GM19372 (cell line): ENCODE results near the gene CRYM.
"Not testable (repeated sequence)": the region's sequence is repeated elsewhere in the genome, so short reads cannot be mapped to it uniquely, and the experiment has no call there.

Source experiments
- ATAC-seq: cut with Tn5 transposase; IDR thresholded peaks from one replicate; pipeline ENCODE4 v1.9.1; 2021; ENCODE audit warnings: mild to moderate bottlenecking, low read depth, moderate library complexity; ENCODE audit not compliant: unreplicated experiment

CRYM gene

DNA sequence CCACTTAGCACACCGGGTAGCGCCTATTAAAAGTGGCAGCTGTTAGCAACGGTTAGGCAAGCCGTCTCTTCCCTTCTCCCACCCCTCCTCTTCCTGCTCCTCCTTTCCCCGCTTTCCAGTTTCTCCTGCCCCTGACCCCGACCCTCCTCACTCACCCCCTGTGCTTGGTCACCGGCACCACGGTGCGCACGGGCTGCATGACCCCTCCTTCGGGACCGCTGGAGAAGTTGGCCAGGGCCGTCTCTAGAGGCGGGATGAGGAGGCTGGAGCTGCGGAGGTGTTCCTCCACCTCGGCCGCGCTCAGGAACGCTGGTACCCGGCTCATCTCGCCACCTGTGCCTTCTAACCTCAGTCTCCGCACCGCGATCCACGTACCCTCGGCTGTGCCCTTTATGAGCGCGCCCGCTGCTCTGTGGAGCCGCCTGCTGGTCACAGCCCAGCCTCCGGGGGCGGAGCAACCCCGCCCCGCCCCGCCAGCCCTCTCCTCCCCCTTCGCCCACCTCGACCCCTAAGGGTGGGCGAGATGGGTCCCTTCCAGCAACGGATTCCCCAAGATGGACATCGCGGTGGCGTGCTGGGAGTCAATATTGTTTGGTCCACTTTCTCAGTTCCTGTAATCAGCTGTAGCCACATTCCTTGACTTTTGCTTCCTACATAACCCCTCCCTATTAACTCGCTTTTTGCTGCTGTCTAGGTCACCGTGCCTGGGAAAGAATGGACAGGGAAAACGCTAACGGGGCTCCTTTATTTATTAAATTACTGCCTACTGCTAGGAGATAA is at the start of gene CRYM:
Gene CRYM (minus strand): TSS at position 364 of the 780 bp plus-strand sequence. CDS start 39 bp downstream, at position 325.
- ATAC-seq: no peak

DNA sequence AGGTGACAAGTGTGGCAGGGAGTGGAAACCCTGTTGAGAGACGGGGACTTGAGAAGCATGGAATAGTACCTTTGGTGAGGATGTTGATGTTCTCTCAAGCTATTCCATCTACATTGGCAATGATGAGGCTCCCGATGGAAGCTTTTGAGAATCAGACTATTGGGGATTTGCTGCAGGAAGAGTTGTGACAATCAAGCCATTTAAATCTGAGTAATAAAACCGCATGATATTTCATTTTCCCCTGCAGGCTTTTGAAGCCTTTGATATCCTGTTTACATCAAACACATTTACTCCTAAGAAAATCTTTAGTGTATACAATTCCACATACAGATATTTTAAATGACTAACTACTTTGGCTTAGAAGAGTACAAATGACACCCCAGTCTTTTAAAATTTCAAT is 49.0 kb upstream of the CRYM start:
- no peak for ATAC-seq

DNA sequence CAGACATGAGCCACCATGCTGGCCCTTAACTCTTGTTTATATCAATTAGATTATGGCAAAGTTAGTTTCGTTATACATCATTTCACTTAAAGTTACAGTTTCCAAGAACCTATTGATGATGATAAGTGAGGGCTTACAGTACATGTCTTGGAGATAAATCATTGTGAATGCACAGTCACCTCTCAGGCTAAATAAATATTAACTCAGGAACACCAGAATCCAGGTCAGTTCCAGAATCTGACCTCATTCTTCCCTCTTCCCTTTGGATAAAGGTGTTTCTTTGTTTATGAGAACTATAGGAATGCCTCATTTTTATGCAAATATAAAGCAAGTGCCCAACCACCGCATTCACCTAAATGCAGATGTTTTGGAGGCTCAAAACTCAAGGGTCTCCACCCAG is 48.4 kb upstream of the CRYM start:
- ATAC-seq: no peak

DNA sequence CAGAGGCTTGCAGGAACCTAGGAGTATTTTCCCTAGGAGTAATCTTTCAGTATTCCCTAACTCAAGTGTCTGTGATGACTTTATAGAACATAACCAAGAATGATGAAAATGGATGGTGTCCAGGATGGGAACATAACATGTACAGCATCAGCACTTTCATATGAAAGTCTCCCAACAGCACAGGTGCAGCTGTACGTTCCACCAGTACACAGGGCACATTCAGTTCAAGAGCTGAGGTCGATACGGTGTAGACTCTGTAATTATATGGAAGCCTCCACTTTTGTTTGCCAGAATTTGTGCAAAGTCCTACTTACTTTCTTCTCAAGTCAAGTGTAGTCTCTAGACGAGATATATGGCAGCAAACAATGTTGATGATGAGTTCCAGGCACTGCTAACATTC is 46.2 kb upstream of the CRYM start:
- no peak for ATAC-seq

DNA sequence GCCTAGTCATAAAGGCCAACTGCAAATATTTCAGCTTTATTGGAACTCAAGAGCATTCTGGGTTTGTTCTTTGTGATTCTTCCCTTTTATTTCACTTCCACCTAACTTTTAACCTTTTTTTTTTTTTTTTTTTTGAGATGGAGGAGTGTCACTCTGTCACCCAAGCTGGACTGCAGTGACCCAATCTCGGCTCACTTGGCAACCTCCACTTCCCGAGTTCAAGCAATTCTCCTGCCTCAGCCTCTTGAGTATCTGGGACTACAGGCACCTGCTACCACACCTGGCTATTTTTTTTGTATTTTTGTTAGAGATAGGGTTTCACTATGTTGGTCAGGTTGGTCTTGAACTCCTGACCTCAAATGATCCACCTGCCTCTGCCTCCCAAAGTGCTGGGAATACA is 44.2 kb upstream of the CRYM start:
- not testable (repeated sequence) for ATAC-seq

DNA sequence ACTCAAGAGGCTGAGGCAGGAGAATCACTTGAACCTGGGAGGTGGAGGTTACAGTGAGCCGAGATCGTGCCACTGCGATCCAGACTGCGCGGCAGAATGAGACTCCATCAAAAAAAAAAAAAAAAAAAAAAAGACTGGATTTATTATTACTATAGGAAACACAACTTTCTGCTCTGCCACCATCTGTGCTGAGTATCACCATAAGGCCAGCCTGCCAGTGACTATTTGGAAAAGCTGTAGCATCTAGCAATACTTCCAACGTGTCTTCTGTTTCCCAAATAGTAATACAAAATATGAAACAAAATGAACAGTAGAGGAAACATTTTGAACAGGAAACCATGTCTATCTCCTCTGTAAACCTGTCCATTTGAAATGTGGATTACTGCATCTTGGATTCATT is 43.6 kb upstream of the CRYM start:
- no peak for ATAC-seq

DNA sequence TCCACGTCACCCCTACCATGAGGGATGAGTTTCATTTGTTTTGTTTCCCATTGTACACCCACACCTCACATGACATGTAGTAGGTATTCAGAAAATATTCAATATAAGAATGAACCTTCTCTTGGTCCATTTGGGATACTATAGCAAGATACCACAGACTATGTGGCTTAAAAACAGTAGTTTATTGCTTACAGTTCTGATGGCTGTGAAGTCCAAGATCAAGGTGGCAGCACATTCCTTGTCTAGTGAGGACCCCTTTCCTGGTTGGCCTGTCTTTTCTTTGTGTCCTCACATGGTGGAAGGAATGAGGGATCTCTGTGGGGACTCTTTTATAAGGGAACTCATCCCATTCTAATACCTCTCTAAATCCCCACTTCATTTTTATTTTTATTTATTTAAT is 36.2 kb upstream of the CRYM start:
- ATAC-seq: no peak

DNA sequence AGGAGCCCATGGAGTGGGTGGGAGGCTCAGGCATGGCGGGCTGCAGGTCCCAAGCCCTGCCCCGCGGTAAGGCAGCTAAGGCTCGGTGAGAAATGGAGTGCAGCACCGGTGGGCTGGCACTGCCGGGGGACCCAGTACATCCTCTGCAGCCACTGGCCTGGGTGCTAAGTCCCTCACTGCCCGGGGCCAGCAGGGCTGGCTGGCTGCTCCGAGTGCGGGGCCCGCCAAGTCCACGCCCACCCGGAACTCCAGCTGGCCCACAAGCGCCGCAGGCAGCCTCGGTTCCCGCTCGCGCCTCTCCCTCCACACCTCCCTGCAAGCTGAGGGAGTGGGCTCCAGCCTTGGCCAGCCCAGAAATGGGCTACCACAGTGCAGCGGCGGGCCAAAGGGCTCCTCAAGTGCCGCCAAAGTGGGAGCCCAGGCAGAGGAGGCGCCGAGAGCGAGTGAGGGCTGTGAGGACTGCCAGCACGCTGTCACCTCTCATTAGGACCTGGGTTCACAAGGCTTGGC is 34.8 kb upstream of the CRYM start:
- ATAC-seq: not testable (repeated sequence)

DNA sequence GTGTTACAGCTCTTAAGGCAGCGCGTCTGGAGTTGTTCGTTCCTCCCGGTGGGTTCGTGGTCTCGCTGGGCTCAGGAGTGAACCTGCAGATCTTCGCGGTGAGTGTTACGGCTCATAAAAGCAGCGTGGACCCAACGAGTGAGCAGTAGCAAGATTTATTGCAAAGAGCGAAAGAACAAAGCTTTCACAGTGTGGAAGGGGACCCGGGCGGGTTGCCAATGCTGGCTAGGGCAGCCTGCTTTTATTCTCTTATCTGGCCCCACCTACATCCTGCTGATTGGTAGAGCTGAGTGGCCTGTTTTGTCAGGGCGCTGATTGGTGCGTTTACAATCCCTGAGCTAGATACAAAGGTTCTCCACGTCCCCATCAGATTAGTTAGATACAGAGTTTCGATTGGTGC is 34.0 kb upstream of the CRYM start:
- not testable (repeated sequence) for ATAC-seq

DNA sequence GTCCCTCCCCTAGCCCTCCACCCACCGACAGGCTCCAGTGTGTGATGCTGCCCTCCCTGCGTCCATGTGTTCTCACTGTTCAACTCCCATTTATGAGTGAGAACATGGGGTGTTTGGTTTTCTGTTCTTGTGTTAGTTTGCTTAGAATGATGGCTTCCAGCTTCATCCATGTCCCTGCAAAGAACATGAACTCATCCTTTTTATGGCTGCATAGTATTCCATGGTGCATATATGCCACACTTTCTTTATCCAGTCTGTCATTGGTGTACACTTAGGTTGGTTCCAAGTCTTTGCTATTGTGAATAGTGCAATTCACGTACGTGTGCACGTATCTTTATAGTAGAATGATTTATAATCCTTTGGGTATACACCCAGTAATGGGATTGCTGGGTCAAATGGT is 28.6 kb upstream of the CRYM start:
- ATAC-seq: not testable (repeated sequence)

DNA sequence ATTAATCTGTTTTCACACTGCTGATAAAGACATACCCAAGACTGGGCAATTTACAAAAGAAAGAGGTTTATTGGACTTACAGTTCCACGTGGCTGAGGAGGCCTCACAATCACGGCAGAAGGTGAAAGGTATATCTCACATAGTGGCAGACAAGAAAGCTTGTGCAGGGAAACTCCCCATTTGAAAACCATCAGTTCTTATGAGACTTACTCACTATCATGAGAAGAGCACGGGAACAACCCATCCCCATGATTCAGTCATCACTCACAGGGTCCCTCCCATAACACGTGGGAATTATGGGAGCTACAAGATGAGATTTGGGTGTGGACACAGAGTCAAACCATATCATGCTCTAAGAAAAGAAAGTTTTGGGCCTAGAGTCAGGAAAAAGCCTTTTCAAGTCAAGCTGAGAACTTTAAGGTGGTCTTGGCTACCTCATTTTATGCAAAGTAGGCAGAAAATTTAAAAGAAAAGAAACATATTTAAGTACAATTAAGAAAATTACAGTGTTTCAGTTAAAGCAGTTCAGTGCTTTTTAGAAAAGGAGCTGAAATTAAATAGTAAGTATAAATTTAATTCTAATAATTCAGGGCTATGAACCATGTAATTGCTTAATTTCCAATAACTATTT is 24.9 kb upstream of the CRYM start:
- no peak for ATAC-seq

DNA sequence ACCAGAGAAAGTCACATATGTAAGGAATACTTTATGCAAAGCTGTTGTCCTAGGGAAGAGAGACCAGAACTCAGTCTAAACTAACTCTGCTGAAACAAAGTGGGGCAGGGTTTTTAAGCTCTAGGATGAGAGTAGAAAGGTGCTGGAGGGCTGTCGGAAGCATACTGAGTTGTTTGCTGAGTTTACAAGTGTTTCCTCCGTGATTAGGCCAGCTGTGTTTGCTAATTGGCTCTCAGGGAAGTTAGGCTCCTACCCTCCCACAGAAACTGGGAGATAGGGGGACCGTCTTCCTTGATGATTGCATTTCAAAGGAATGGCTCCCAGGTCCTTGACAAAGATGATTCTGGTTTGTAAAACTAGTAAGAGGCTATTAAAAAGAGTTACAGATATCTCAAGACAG is 24.4 kb upstream of the CRYM start:
- no peak for ATAC-seq

DNA sequence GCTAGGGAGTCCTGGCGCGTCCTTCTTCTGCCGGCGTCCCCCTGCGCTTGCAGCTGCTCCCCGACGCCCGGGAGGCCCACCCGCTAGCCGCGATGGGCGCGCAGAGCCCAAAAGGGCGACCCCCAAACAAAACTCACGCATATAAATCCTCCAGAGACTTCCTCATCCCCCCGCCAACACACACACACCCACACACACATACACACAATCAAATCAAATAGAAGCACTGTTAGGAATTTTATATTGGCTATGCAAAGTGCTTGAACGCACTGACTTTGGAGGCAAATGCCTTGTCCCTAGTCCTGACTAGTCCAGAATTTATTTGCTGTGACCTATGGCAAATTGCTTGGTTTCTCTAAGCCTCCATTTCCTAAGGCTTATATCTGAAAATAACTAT is 23.8 kb upstream of the CRYM start:
- ATAC-seq: no peak

DNA sequence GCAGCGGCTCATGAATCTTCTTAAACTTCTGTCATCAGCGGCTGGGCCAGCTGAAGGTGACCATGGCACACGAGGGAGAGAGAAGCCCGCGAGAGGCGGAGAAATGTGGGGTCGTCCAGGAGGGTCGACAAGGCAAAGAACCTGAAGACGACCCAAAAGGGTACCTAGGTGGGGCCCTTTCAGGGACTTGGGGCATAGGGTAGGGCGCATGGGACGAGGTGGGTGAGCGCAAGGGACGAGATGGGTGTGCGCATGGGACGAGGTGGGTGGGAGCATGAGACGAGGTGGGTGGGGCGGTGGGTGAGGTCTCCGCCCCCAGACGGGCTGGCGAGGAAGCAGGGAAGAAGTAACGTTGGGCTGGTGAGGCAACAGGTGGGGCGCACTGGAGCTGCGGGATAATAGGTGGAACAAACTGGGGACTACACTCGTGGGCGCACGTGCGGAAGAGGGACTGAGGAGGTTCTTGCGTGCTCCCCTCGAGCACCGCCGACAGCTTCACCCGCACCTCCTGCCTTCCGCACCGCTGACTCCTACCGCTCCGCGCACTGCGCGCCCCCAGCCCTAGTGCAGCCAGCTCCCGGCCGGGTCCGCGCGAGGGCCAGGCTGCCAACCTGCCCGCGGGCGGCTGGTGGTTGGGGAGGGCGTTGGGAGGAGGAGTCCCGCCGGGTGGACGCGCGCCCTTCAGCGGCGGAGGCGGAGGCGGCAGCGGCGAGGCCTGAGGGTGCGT is 23.2 kb upstream of the CRYM start:
- ATAC-seq: peak; percentile 43

DNA sequence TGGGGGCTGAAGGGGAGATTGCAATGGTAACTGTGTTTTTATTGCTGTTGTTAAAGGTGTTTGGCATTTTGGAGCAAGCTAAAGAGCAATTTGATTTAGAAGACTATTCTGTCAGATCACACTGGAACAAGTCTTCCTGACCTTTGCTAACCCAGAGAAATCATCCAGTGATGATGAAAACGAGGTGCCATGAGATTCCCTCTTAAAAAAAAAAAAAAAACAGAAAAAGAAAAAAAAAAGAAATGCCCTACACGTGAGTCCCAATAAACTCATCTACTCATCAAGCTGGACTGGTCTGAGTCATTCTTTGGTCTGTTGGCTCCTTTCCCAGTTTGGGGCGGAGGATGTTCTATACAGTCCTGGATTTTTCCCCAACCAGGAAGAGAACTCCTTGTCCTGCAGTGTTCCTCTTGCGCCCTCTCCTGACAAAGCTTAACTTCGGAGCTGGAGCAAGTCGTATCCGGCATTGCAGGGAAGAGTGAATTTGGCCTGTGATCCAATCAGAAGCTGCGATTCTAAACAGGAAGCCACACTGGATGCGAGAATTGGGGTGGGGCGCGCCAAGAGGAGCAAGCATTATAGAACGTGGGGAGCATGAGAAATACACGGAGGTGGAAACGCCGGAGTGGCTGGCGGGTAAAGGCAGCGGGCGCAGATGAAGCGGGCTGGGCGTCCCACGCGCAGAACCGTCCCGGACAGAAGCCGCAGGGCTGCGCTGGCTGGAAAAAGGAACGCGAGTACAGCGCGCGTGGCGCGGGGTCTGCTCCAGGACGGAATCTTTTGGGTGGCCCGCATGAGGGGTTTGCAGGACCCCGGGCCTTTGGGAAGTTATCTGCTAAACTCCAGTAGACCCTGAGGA is 22.4 kb upstream of the CRYM start:
- peak; percentile 50 for ATAC-seq

DNA sequence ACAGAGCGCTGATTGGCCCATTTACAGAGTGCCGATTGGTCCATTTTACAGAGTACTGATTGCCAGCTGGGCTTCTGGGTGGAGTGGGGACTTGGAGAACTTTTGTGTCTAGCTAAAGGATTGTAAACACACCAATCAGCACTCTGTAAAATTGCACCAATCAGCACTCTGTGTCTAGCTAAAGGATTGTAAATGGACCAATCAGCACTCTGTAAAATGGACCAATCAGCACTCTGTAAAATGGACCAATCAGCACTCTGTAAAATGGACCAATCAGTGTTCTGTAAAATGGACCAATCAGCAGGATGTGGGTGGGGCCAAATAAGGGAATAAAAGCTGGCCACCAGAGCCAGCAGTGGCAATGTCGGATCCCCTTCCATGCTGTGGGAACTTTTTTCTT is 11.7 kb upstream of the CRYM start:
- not testable (repeated sequence) for ATAC-seq

DNA sequence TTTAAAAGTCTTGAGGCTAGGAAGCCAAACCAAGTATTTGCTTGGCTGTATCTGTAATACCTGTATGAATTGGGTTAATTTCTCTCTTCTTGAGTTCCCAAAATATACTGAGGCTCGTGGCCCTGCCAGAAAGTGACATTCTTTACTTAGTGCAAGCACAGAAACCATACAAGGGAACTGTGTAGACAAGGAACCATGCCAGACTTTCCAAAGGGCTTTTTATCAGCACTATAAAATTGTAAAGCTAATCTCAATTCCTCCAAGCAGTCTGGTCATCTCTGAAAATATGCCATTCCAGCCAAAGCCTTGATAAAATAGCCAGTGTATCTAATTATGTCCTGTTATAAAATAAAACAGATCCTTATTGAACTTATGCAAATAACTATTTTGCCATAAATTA is 7.2 kb upstream of the CRYM start:
- ATAC-seq: no peak

DNA sequence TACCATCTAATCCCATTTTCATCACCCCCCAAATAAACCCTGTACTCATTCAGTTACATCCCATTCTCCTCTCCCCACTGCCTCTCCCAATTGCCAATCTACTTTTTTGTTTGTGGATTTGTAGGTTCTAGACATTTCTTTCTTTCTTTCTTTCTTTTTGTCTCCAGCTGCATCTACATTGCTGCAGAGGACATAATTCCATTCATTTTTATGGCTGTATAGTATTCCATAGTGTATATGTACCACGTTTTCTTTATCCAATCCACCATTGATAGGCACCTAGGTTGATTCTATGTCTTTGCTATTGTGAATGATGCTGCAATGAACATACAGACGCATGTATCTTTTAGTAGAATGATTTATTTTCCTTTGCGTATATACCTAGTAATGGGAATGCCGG is 6.3 kb upstream of the CRYM start:
- ATAC-seq: no peak

DNA sequence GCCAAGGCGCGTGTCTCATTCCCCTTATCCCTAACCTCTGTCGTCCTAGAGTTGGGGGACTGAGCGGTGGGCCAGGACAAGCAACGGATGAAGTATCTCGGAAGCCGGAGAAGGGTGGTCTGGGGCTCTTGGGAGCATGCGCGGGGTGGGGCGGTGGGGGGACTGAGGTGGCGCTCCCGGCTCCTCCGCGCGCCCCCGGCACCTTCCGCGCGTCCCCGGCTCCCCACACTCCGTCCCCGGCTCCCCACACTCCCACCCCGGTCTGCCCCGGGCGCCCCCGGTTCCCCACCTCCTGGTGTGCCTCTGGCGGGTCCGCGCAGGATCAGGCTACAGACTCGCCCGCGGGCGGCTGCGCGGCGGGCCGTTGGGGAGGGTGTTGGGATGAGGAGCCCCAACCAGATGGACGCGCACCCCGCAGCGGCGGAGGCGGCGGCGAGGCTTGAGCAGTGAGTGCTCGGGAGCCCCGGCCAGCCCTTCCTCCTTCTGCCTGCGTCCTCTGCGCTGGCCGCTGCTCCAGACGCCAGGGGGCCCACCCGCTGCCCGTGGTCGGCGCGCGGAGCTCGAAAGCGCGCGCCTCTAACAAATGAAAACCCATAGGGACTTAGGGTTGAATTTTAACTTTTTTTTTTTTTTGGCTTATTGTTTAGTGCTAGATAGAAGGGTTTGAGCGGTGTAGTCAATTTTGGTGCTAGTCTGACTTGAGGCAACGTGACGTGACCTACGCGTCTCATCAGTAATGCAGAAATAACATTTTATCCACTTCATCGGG is 5.6 kb upstream of the CRYM start:
- no peak for ATAC-seq
